Tibial artery (tissue), 4 donors: ENCODE measurements around the gene GMCL2.

ENCODE experiments used
- DNase-seq, 2 donors: peaks; one replicate each; pipeline ENCODE4 v3.0.0-alpha.2; 2019
- H3K27ac ChIP-seq, 2 donors: fragments of 200-600 bp; sonication (generic) in 1 of 2; 1 replicate in 1 of 2; 2 replicates in 1 of 2; pipeline ENCODE4 v1.5.1; 2018 to 2019; ENCODE audit warnings: mild to moderate bottlenecking in 1 of 2
- H3K27me3 ChIP-seq, 2 donors: fragments of 200-600 bp; sonication (generic) in 1 of 2; one replicate each; pipeline versions ENCODE4 v1.5.1 to v1.6.0; 2016 to 2019
- H3K36me3 ChIP-seq, 3 donors: fragments of 200-600 bp; sonication (generic) in 2 of 3; one replicate each; pipeline ENCODE4 v1.5.1; 2016 to 2019; ENCODE audit warnings: mild to moderate bottlenecking in 2 of 3
- H3K4me1 ChIP-seq, 4 donors: fragments of 200-600 bp; sonication (generic) in 2 of 4; 1 replicate in 3 of 4; 2 replicates in 1 of 4; pipeline ENCODE4 v1.5.1; 2016 to 2019
- H3K4me3 ChIP-seq, 2 donors: fragments of 200-600 bp; sonication (generic) in 1 of 2; 1 replicate in 1 of 2; 2 replicates in 1 of 2; pipeline ENCODE4 v1.5.1; 2018 to 2019; ENCODE audit warnings: mild to moderate bottlenecking in 2 of 2
- H3K9me3 ChIP-seq, 3 donors: fragments of 200-600 bp; sonication (generic) in 1 of 3; one replicate each; pipeline ENCODE4 v1.5.1; 2016 to 2019
- intact Hi-C: fragments of 100-400 bp; cut with DNase I; formaldehyde crosslinking; loops from one replicate; pipeline ENCODE4 v1.15.0; 2023; ENCODE audit warnings: low total_unique reads
- TF ChIP-seq, protein P1 (sequence below), 2 experiments: fragments of 200-600 bp in 1 of 2; fragments of 450-650 bp in 1 of 2; IDR thresholded peaks; one replicate each; pipeline ENCODE4 v1.5.1; 2017 to 2019; ENCODE audit warnings: antibody characterized with exemption in 2 of 2, mild to moderate bottlenecking in 1 of 2, moderate library complexity in 1 of 2

The GMCL2 gene

GRCh38 chr5:178143246-178143645 lies 43.9 kb downstream of the GMCL2 start:
- Histone ChIP-seq H3K27me3 (no peaks in the 10 kb centered on the region), H3K27ac (no peak overlapping the region), H3K9me3 (no peaks in the 10 kb centered on the region), H3K4me1 (no peaks in the 10 kb centered on the region), H3K4me3 (no peak overlapping the region), H3K36me3 (peaks cover 58 to 94% (median 67%) of the 10 kb centered on the region in 3 donors)
- intact Hi-C loops: no loop called here
- TF ChIP-seq, protein P1, sequence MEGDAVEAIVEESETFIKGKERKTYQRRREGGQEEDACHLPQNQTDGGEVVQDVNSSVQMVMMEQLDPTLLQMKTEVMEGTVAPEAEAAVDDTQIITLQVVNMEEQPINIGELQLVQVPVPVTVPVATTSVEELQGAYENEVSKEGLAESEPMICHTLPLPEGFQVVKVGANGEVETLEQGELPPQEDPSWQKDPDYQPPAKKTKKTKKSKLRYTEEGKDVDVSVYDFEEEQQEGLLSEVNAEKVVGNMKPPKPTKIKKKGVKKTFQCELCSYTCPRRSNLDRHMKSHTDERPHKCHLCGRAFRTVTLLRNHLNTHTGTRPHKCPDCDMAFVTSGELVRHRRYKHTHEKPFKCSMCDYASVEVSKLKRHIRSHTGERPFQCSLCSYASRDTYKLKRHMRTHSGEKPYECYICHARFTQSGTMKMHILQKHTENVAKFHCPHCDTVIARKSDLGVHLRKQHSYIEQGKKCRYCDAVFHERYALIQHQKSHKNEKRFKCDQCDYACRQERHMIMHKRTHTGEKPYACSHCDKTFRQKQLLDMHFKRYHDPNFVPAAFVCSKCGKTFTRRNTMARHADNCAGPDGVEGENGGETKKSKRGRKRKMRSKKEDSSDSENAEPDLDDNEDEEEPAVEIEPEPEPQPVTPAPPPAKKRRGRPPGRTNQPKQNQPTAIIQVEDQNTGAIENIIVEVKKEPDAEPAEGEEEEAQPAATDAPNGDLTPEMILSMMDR (IDR thresholded peaks at IDR 0.05): no peak
- no peak for DNase-seq

DNA sequence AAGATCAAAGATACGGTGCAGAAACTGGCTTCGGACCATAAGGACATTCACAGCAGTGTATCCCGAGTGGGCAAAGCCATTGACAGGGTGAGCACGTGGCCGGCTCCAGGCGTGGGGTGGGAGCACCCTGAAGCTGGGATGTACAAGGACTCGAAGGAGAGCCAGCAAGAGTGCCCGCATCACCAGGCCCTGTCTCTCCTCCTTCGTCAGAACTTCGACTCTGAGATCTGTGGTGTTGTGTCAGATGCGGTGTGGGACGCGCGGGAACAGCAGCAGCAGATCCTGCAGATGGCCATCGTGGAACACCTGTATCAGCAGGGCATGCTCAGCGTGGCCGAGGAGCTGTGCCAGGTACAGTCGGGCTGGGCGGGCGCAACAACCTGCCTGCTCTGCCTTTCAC lies 44.5 kb downstream of the GMCL2 start:
- Histone ChIP-seq H3K36me3 (peaks cover 52 to 94% (median 61%) of the 10 kb centered on the region in 3 donors), H3K9me3 (no peaks in the 10 kb centered on the region), H3K27ac (no peak overlapping the region), H3K4me1 (no peaks in the 10 kb centered on the region), H3K27me3 (no peaks in the 10 kb centered on the region), H3K4me3 (no peak overlapping the region)
- TF ChIP-seq, protein P1 (IDR thresholded peaks at IDR 0.05): no peak
- intact Hi-C loops: no loop called here
- no peak for DNase-seq

- H3K9me3 ChIP-seq: no peaks in the 10 kb centered on the region
- intact Hi-C loops: no loop called here
- H3K36me3 ChIP-seq: peaks cover 41 to 93% (median 50%) of the 10 kb centered on the region in 3 donors
- TF ChIP-seq, protein P1 (IDR thresholded peaks at IDR 0.05): no peak
- no peaks in the 10 kb centered on the region for H3K27me3 ChIP-seq
- no peak for DNase-seq
- no peak overlapping the region for H3K4me3 ChIP-seq
- H3K4me1 ChIP-seq: no peaks in the 10 kb centered on the region
- no peak overlapping the region for H3K27ac ChIP-seq
Observed at GRCh38 chr5:178141550-178141949, 45.6 kb downstream of the GMCL2 start.

DNA sequence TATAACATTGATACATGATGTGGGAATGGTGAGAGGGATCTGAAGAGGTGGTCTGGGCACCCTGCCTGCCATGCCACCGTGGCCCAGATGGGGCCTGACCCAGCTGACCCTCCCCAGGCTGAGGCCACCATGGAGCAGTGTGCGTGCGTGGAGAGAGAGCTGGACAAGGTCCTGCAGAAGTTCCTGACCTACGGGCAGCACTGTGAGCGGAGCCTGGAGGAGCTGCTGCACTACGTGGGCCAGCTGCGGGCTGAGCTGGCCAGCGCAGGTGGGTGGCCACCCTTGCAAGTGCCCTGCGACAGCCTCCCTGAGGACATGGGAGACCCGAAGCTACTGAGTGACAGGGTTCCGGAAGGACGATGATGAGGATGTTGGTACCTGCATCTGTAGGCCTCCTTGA lies 49.2 kb downstream of the GMCL2 start:
- no peaks in the 10 kb centered on the region for H3K9me3 ChIP-seq
- peaks cover 22 to 91% (median 23%) of the 10 kb centered on the region in 3 donors for H3K36me3 ChIP-seq
- no peak for DNase-seq
- intact Hi-C loops: loop anchor here (5.0 kb wide), 1 partner anchor 1121 kb away; no protein-coding TSS in a partner anchor
- H3K4me1 ChIP-seq: no peaks in the 10 kb centered on the region
- no peak overlapping the region for H3K27ac ChIP-seq
- H3K4me3 ChIP-seq: no peak overlapping the region
- no peaks in the 10 kb centered on the region for H3K27me3 ChIP-seq
- TF ChIP-seq, protein P1 (IDR thresholded peaks at IDR 0.05): no peak

- Histone ChIP-seq H3K9me3 (no peaks in the 10 kb centered on the region), H3K27me3 (no peaks in the 10 kb centered on the region), H3K4me1 (peaks cover 0 to 4% (median 3%) of the 10 kb centered on the region in 4 donors), H3K27ac (no peak overlapping the region), H3K4me3 (no peak overlapping the region), H3K36me3 (peaks cover 12 to 81% (median 13%) of the 10 kb centered on the region in 3 donors)
- DNase-seq: no peak
- intact Hi-C loops: loop anchor here (5.0 kb wide), 1 partner anchor 1120 kb away; no protein-coding TSS in a partner anchor
- TF ChIP-seq, protein P1 (IDR thresholded peaks at IDR 0.05): no peak
Observed at GRCh38 chr5:178136990-178137389, 50.2 kb downstream of the GMCL2 start.
